Stimulated activated CD4-positive, alpha-beta T cell treated with anti-CD3 and anti-CD28 coated beads, TNF-alpha, amount 100 ng/mL, for 4 hours (primary cell): ENCODE data around the gene ARPC5L.
"Not testable (repeated sequence)": the region's sequence is repeated elsewhere in the genome, so short reads cannot be mapped to it uniquely, and the experiment has no call there.

Experiments used
- DNase-seq, 3 experiments: peaks; one replicate each; pipeline ENCODE4 v3.0.0-alpha.2; 2020; ENCODE audit warnings: low read depth in 3 of 3

The ARPC5L gene

DNA sequence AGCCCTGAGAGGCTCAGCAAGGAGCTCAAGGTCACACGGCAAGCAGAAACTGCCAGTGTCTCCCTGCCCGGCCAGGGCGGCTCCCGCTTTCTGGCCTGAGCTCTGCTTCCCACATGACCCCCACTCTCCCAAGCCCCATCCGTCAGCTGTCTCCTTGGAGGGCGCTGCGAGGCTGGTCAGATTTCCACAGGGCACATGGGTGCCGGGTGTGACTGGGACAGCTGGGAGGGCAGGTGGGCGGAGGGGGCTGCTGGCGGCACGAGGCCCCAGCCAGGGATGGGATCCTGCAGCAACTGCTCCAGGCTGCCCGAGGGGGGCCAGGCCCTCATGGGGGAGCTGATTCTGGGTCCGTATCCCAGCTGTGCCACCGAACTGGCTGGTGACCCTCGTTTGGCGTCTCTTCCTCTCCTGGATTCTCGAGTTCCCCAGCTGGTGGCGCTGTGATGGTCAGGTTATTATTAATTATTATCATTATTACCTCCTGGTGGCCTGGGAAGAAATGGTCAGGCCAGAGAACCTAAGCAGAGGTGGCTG, 21.6 kb upstream of the ARPC5L start:
- DNase-seq = no peak

DNA sequence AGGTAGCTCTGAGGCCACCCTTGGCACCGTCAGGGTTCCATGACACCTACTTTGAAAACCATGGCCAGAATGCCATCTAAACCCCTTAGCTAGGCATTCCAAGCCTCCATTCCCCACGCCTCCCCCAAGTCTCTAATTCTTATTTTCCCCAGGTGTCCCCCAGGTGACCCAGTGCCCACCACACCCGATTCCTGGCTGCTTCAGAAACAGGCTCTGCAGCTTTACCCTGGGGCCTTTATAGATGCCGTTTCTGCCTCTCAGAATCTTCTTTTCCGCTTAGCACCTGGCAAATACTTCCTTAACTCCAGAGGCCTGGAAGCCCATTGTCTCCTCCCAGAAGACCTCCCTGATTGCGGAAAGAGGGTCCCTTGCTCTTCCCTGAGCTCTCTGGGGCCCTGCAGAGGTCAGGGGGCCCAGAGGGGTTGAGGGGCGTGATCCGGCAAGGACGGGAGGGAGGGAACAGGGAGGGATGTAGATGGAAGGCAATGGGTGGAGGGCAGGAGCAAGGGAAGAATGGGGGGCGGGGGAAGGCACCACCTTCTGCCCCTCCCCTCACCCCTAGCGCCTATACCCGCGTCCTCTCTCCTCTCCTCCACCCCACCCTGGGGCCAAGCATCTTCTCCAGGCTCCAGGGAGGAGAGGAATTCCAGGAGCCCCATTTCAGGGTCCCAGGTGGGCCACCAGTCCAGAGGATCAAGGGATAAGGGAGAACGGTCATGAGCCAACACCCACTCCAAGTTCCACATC, 20.7 kb upstream of the ARPC5L start:
- DNase-seq = no peak

DNA sequence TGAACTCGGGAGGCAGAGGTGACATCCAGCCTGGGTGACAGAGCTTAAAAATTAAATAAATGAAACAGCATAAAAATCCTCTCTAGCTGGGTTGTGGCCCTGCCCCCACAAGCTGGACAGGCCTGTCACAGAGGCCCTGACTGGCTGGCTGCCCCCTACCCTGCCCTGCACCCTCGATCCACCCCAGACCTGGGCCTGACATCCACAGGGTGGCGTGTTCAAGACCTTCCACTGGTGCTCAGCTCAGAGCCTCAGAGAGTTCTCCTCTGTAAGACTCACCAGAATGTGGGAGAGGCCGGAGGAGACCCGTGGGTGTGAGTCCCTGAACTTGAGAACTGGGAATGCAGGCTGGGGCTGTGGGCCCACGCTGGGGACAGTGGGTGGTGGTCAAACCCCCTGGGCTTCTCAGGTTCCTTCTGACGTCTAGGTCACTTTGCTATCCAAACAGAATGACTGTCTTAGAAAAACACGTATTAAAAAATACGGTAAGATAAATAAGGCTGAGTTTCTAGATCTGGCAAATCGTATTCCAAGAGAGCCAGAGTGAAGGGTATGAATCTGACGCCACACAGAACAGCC, 18.4 kb upstream of the ARPC5L start:
- DNase-seq = no peak

DNA sequence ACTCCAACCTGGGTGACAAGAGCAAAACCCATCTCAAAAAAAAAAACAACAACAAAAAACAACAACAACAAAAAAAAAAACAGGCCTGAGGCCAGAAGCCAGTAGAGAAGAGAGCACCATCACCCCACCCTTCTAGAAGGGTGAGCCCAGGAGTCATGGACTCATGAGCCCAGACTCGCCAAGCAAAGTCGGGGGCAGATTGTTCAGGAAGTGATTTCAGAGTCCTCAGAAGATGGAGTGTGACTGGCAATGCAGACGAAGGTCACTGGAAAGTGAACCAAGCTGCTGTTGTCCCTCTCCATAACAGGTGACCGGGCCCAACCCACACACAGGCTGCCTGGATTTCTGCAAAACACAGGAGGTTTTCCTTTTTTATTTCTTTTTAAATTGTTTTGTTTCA, 17.6 kb upstream of the ARPC5L start:
- DNase-seq = no peak

DNA sequence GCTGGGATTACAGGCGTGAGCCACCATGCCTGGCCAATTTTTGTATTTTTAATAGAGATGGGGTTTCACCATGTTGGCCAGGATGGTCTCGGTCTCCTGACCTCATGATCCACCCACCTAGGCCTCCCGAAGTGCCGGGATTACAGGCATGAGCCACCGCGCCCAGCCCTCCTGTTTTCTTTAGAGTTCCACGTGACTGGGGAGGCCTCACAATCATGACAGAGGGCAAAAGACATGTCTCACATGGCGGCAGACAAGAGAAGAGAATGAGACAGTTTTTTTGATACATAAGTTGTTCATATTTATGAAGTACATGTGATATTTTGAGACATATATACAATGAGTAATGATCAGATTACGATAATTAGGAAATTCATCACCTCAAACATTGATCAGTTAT, 15.5 kb upstream of the ARPC5L start:
- DNase-seq = not testable (repeated sequence)

DNA sequence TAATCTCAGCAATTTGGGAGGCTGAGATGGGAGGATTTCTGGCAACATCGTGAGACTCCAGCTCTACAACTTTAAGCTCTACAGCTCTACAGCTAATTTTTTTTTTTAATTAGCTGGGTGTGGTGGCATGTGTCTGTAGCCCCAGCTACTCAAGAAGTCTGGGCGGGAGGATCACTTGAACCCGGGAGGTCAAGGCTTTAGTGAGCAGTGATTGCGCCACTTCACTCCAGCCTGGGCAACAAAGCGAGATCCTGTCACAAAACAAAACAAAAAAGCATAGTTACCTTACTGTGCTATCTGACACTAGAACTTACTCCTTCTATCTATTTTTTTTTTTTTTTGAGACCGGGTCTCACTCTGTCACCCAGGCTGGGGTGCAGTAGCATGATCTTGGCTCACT, 15.0 kb upstream of the ARPC5L start:
- DNase-seq = no peak

DNA sequence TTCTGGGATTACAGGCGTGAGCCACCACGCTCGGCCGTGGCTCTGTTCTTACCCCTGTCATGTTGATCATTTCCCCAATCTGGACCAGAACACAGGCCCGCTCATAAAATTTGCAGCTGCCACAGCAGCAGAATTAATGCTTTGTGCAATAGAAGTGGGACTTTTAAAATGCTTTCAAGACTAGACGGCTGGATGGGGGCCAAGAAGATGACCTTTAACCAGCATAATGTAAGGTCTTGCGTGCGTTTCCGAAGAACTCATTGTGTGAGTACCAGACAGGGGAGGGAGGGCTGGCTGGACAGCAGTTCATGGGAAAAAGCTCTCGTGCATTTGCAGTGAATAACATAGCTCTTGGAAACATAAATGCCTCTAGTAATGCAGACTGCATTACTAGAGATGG, 12.1 kb upstream of the ARPC5L start:
- DNase-seq = no peak

DNA sequence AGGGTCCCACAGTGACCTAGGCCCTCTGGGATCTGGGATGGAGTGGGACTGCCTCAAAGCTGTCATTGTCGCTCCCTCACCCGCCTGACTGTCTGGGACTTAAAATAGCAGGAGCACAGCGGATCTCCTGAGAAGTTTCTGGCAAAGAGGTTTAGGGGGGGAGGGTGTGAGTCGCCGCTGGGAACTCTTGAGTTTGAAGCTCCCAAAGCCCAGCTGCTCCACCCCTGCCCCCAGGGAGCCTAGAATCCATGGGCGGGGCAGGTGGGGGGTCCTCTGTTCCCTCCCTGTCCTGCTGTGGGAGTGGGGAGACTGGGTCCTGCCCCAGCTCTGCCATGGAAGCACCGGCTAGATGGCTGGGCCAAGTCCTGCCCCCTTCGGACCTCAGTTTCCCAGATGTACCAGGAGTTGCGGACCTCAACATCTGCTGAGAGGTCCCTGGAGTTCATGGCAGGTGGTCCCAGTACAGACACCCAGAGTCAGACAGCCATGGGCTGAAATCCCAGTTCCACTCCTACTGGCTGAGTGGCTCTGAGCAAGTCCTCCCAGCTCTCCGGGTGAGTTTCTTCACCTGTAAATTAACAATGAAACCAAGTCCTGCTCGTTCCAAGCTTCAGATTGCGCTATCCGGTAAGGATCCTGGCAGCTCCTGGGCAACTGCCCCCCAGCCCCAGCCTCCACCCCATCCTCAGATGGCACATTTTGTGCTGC, 9.7 kb upstream of the ARPC5L start:
- DNase-seq = no peak

DNA sequence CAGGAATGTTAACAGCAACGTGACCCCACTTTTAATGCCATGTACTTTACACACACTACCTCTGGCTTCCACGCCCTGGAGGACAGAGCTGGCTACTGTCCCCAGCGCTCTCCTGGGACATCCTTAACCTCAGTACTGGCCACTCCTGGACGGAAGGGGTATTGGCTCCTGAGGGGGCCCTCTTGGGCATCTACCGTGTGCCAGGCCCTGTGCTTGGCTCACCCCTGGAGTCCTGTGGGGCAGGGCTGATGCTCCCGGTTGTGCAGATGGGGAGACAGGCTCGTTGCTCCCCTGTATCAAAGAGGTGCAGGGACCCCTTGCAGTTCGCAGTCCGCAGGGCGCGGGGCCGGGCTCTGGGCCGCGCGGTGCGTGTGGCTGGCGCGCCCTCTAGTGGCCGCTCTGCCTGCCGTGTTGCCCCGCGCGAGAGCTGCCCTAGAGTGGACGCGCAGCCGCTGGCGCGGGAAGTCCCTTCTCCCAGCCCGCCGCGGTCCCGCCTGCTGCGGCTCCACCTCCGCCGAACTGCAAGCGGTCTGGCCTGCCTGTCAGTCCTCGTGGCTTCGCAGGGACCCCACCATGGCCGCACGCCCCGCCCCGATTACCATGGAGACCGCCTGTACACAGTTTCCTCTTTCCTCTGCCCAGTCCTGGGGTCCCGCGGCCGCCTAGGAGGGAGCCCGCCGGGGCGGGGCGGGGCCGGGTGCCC, 8.9 kb upstream of the ARPC5L start, which contains the start of gene WDR38:
TSS of gene WDR38 (plus strand) at position 632 of the 703 bp plus-strand sequence. CDS start 72 bp downstream, outside the sequence.
- peak; percentile 41 to 61 (median 52) for DNase-seq

DNA sequence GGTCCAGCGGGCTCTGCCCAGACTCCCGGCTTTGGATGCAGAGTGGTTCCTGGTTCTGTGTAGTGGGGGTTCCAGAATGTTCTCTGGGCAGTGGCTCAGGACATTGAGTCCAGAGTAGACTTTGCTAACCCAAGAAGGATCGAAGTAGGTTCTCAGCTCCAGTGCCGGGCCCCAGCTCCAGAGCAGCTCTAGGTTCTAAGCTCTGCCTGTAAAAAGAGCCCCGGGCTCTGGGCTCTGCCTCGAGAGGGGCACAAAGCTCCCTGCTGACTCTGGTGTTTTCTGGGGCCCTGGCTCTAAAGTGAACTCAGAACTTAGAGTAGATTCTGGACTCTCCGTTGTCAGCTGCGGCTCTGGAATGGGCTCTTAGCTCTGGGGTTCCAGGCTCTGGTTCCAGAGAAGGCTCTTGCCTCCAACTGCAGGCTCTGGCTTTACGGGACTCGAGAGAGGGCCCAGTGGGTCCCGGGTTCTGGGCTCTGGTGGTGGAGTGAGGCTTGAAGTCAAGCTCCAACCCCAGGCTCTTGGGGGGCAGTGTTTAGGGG, 8.3 kb upstream of the ARPC5L start:
- DNase-seq = no peak

DNA sequence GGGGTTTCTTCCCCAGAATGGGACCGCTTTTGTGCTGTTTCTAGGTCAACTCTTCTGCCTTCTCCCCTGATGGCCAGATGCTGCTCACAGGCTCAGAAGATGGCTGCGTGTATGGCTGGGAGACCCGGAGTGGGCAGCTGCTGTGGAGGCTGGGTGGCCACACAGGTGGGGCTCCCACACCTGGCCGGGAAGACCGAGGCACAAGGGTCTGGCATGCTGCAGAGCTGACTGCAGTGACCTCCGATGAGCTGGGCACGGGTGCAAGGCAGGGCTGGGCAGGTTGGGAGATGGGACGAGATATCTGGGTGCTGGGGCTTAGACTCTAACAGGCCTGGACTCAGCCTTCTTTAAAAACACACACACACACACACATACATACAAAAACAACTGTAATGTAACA, 7.8 kb upstream of the ARPC5L start:
- no peak for DNase-seq

DNA sequence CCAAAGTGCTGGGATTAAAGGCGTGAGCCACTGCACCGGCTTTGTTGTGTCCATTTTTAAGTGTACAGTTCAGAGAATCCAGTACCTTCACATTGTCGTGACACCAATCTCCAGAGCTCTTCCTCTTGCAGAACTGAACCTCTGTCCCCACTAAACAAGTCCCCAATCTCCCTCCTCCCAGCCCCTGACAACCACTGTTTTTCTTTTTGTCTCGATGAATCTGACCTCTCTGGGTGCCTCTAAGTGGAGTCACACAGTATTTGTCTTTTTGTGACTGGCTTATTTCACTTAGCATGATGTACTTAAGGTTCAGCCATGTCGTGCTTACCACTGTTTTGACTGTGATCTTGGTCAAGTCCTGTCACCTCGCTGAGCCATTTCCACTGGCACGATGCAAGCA, 7.1 kb upstream of the ARPC5L start:
- DNase-seq = no peak

DNA sequence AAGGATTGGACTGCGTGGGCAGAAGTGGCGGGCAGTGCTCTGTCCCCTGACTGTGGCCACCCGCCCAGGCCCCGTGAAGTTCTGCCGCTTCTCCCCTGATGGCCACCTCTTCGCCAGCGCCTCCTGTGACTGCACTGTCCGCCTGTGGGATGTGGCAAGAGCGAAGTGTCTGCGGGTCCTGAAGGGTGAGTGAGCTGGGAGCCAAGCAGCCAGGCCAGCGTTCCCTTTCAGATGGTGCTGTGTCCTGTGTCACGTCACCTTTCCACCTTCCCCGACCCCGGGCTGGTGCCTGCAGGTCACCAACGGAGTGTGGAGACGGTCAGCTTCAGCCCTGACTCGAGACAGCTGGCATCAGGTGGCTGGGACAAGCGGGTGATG, 6.4 kb upstream of the ARPC5L start:
- DNase-seq = no peak

DNA sequence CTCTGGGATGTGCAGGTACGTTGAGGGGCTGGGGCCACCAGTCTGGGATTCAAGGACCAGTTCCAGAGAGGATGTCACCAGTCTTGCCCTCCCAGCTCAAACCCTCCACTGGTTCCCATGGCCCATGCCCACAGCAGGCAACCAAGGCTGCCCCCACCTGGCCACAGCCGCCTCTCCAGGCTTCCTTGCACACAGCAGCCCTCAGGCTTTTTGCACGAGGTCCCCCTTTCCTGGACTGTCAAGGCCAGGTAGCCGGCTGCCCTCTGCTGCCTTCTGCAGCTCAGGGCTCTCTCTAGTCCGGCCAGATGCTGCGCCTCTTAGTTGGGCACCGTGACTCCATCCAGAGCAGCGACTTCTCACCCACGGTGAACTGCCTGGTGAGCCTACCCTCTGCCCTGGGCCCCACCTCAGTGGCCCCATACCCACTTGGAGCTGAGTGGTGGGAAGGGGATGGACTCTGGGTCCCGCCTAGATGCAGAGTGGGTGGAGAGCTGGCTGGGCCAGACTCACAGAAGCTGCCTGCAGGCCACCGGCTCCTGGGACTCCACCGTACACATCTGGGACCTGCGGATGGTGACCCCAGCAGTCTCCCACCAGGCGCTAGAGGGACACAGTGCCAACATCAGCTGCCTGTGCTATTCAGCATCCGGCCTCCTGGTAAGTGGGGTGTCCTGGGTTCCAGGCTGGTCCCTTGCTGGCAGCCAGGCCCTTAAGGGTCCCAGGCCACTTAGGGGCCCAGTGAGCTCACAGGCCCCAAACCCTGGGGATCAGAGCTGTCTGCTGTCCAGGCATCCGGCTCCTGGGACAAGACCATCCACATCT, 5.8 kb upstream of the ARPC5L start:
- DNase-seq = no peak

DNA sequence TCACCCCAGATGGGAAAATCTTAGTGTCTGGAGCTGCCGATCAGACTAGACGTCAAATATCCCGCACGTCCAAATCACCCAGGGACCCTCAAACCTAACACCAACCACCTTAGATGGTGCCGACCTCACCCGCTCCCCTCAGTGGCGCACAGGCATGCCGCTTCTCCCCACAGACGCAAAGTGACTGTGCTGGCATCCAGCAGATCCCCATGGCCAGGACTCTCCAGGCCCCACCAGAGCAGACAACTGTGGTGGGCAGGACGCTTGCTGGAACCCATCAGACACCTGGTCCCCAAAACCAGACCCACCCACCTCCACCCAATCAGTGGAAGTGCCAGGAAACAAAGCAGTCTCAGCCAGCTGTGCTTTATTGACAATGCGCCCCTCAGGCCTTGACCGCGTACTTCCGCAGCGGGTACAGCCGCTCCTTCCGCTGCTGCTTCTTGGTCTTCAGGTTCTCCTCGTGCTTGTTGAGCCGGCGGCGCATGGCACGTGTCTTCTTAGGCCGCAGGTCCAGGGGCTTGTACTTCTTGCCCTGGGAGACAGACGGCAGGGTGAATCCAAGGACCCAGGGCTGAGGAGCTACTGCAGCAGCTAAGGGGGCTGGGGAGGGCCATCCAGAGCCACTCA, 4.3 kb upstream of the ARPC5L start:
- no peak for DNase-seq

DNA sequence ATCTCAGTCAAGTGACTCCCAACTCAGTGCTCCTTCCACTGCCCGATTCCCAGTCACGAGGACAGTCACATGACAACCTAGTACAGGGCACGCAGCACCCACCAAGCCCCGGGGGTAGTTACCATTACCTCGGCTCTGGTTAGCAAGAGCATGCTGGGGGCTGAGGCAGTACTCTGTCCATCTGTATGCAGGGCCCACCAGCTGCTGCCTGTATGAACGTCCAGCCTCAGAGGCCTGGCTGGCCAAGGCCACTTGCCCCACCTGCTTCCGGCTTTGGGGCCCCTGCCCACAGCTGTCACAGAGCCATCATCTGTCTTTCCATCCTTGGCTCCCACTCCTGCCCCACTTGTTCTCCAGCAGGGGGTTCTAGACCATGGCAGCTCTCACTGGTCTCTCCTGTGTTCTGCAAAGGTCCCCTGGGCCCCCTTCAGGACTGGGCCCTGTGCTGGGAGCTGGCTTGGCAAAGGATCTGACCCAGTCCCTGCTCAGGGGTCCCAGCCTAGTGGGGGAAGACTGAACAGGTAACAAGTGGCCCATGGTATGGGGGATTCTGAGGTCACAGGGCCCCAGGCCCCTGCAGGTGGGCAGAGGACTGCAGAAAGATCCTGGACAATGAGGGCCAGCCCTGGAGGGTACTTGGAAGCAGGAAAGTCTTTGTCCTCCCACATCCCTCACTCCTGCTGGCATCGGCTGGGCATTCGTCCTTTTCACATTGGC, 3.4 kb upstream of the ARPC5L start:
- DNase-seq = no peak

DNA sequence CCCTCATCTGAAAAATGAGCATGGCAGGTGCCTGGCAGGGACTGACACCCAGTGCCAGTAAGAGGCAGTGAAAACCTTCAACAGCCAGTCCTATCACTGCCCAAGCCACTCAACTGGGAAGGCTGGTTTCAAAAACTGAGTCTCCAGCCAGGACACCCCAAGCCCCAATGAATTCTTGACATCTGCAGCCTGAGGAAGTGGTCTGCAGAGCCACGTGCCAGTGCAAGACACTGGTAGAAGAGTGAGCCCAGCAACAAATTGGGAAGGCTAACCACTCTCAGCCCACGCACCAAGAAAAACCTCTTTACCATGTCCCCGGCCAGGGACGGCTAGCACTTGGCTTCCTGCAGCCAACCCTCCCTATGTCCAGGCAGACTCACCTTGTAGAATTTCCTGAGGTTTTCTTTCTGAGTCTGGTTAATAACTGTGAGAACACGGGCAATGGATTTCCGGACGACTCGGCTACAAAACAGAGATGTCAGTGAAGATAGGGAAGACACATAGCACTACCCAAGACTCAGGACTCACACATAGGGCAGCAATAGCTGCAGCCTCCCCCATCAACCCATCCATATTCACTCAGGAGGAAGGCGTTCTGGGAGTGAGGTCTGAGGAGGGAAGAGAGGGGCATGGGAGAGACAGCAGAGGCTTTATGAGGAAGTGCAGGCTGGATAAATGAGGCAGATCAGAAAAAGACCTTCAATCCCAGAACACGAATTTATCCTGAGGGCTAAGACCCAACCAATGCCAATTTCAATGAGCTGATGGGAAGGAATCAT, 1.9 kb upstream of the ARPC5L start:
- DNase-seq = no peak

DNA sequence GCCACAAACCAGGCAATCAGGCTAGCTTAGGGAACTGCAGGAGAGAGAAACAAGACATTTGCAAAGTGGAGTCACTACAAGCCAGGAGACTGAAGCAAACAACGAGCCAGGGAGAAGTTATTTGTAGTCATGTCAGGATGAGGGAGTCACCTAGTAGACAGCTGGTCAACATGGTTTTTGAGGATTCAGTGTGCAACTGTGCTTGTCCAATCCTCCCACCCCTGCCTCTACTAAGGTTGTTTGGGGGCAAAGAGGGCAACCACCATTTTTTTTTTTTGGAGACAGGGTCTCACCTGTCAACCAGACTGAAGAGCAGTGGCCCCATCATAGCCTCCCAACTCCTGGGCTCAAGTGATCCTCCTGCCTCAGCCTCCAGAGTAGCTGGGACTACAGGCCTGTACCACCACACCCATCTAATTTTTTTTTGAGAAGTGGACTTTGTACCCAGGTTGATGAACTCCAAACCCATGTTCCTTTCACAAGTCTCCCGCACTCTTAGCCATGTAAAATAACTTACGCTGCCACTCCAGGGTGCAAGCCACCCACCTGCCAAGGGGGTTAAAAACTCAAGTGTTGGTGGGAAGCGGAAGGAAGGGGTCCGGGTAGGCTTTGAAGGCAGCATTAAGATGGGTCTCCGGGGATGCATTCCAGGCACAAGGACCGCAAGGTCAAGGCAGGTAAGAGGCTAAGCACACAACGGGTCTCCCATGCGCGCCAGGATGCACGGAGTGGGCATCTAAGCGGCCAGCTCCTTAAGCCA, 1.2 kb upstream of the ARPC5L start:
- DNase-seq = no peak
